GM23338 (cell line): ENCODE results near the gene CKB. TPM values are rescaled to one million over a fixed set of nuclear protein-coding genes. Genes with fewer than 3 reads are reported as not detected.

Source experiments
- ATAC-seq: fragments of 200-7000 bp; cut with Tn5 transposase; 3 replicates; pipeline ENCODE4 v1.9.1; 2020
- DNase-seq: peaks from one replicate; pipeline ENCODE4 v3.0.0-alpha.2; 2015; ENCODE audit warnings: low spot score
- H2AFZ ChIP-seq: fragments of 200-600 bp; sonication (generic); 2 replicates; pipeline ENCODE4 v1.8.0; 2016; ENCODE audit warnings: antibody characterized with exemption, mild to moderate bottlenecking, moderate library complexity
- H3F3A ChIP-seq: fragments of 200-600 bp; sonication (generic); replicated peaks from 2 replicates; pipeline ENCODE4 v1.8.0; 2017; ENCODE audit warnings: antibody characterized with exemption, mixed run types, low read depth
- H3K27ac ChIP-seq: fragments of 200-600 bp; sonication (generic); 2 replicates; pipeline ENCODE4 v1.6.1; 2016; ENCODE audit warnings: low read depth
- H3K27me3 ChIP-seq: fragments of 200-600 bp; sonication (generic); 2 replicates; pipeline ENCODE4 v1.8.0; 2016; ENCODE audit warnings: mild to moderate bottlenecking, mixed run types, moderate library complexity; ENCODE audit not compliant: insufficient read depth
- H3K36me3 ChIP-seq: fragments of 200-600 bp; sonication (generic); 2 replicates; pipeline ENCODE4 v1.8.0; 2016; ENCODE audit warnings: mild to moderate bottlenecking; ENCODE audit not compliant: insufficient read depth
- H3K4me1 ChIP-seq: fragments of 200-600 bp; sonication (generic); 2 replicates; pipeline ENCODE4 v1.8.0; 2016; ENCODE audit warnings: mild to moderate bottlenecking, moderate library complexity; ENCODE audit not compliant: insufficient read depth
- H3K4me2 ChIP-seq: fragments of 200-600 bp; sonication (generic); 2 replicates; pipeline ENCODE4 v1.7.1; 2017; ENCODE audit warnings: mixed run types
- H3K4me3 ChIP-seq: fragments of 200-600 bp; sonication (generic); 2 replicates; pipeline ENCODE4 v1.6.1; 2016; ENCODE audit warnings: mixed run types
- H3K79me2 ChIP-seq: fragments of 200-600 bp; sonication (generic); replicated peaks from 2 replicates; pipeline ENCODE4 v1.8.0; 2017; ENCODE audit warnings: mild to moderate bottlenecking; ENCODE audit not compliant: insufficient read depth
- H3K9me2 ChIP-seq: fragments of 200-600 bp; sonication (generic); 2 replicates; pipeline ENCODE4 v1.8.0; 2017; ENCODE audit not compliant: insufficient read depth
- H4K20me1 ChIP-seq: fragments of 200-600 bp; sonication (generic); replicated peaks from 2 replicates; pipeline ENCODE4 v1.8.0; 2017; ENCODE audit warnings: mild to moderate bottlenecking; ENCODE audit not compliant: insufficient read depth
- H3K27ac Mint-ChIP-seq: 2 replicates; pipeline ENCODE4 v1.8.0; 2020; ENCODE audit warnings: inconsistent platforms, mild to moderate bottlenecking, moderate library complexity, mixed read lengths
- H3K27me3 Mint-ChIP-seq: 3 replicates; pipeline ENCODE4 v1.8.0; 2022; ENCODE audit warnings: low read depth, mild to moderate bottlenecking, moderate library complexity, mixed read lengths, inconsistent platforms; ENCODE audit not compliant: insufficient read depth, poor library complexity
- H3K36me3 Mint-ChIP-seq: 3 replicates; pipeline ENCODE4 v1.8.0; 2021; ENCODE audit warnings: low read depth, mild to moderate bottlenecking, inconsistent platforms, moderate library complexity, mixed read lengths
- H3K4me1 Mint-ChIP-seq: 3 replicates; pipeline ENCODE4 v1.8.0; 2020; ENCODE audit warnings: mild to moderate bottlenecking, inconsistent platforms, mixed read lengths
- H3K4me3 Mint-ChIP-seq: 3 replicates; pipeline ENCODE4 v1.8.0; 2021; ENCODE audit warnings: moderate library complexity, mild to moderate bottlenecking, inconsistent platforms, mixed read lengths
- H3K9me3 Mint-ChIP-seq: 3 replicates; pipeline ENCODE4 v1.8.0; 2020; ENCODE audit warnings: moderate library complexity, mild to moderate bottlenecking, inconsistent platforms, mixed read lengths
- CREB1 ChIP-seq: fragments of 250-450 bp; sonication (Bioruptor Pico); IDR thresholded peaks from 2 replicates; pipeline ENCODE4 v1.5.0; 2020; ENCODE audit warnings: low read depth, mild to moderate bottlenecking, moderate library complexity
- CTCF ChIP-seq, 2 experiments: fragments of 200-600 bp in 1 of 2; sonication (generic) in 1 of 2; conservative IDR thresholded peaks; 2 replicates each; pipeline versions ENCODE4 v1.5.1 to v1.6.1; 2016 to 2017; ENCODE audit warnings: antibody characterized with exemption in 2 of 2, low read depth in 2 of 2, mild to moderate bottlenecking in 2 of 2, moderate library complexity in 1 of 2
- POLR2AphosphoS5 ChIP-seq: IDR thresholded peaks from 2 replicates; pipeline ENCODE4 v1.6.1; 2016; ENCODE audit warnings: antibody characterized with exemption, low read depth
- REST ChIP-seq: IDR thresholded peaks from one replicate; pipeline ENCODE4 v1.6.1; 2018; ENCODE audit warnings: antibody characterized with exemption; ENCODE audit not compliant: unreplicated experiment
- STAT1 ChIP-seq: IDR thresholded peaks from one replicate; pipeline ENCODE4 v1.6.1; 2016; ENCODE audit warnings: antibody characterized with exemption; ENCODE audit not compliant: unreplicated experiment
- ZNF331 ChIP-seq: fragments of 250-450 bp; sonication (Bioruptor Pico); IDR thresholded peaks from 2 replicates; pipeline ENCODE4 v1.5.0; 2020; ENCODE audit warnings: low read depth, mild to moderate bottlenecking, moderate library complexity
- polyA plus RNA-seq: library from polyadenylated mRNA; unstranded; fragments of >200 nt; fragmentation: Nextera tagmentation; extraction: Ambion mirVana; gene quantifications from 2 replicates; pipeline ENCODE4 v1.2.1, GENCODE V29; 2016
- total RNA-seq: library from RNA; depleted of rRNA; stranded (reverse); fragments of >200 nt; shearing (Covaris generic); gene quantifications from 2 replicates; pipeline ENCODE4 v1.2.3, GENCODE V29; 2014

CKB gene
- total and polyA plus RNA-seq, 2 experiments from 2014 or later: 604 to 852 TPM

GRCh38 chr14:103542605-103543088, 20.0 kb upstream of the CKB start:
- H3K36me3 ChIP-seq: no peaks in the 10 kb centered on the region
- peak; percentile 70 for ATAC-seq
- peak overlapping the region; percentile 73; the same call in 1 of the 2 replicates for H2AFZ ChIP-seq
- H3K4me2 ChIP-seq: peak overlapping the region; percentile 84
- H3K4me3 Mint-ChIP-seq: peak overlapping the region; percentile 29; the same call in 2 of the 3 replicates
- no peaks in the 10 kb centered on the region; the same call in 1 of the 2 replicates for H3K27me3 ChIP-seq
- peak overlapping the region; percentile 53 for H3K4me3 ChIP-seq
- DNase-seq: peak; percentile 94
- H3K27ac Mint-ChIP-seq: peak overlapping the region; percentile 80; the same call in 1 of the 2 replicates
- H3K9me3 Mint-ChIP-seq: no peaks in the 10 kb centered on the region
- 0 out of 2 replicates have a peak, but pooled peaks cover 3% of the 10 kb centered on the region for H3F3A ChIP-seq
- H3K4me1 ChIP-seq: peaks cover 18% of the 10 kb centered on the region
- no peaks in the 10 kb centered on the region for H3K9me2 ChIP-seq
- H3K79me2 ChIP-seq: no peaks in the 10 kb centered on the region
- peak overlapping the region; percentile 94 for H3K27ac ChIP-seq
- no peak for TF ChIP-seq STAT1
- TF ChIP-seq CREB1 (CRISPR knock-in tag): peak; percentile 81
- TF ChIP-seq REST: peak; percentile 5
- peak; percentile 65 for TF ChIP-seq POLR2AphosphoS5
- peaks cover 13% of the 10 kb centered on the region for H3K27me3 Mint-ChIP-seq
- H4K20me1 ChIP-seq: no peaks in the 10 kb centered on the region
- peaks cover 12% of the 10 kb centered on the region; the same call in 2 of the 3 replicates for H3K4me1 Mint-ChIP-seq
- H3K36me3 Mint-ChIP-seq: no peaks in the 10 kb centered on the region

GRCh38 chr14:103541709-103542604, 19.3 kb upstream of the CKB start:
- Mint-ChIP-seq H3K27ac (no peak overlapping the region), H3K9me3 (no peaks in the 10 kb centered on the region), H3K27me3 (peaks cover 13% of the 10 kb centered on the region), H3K4me1 (peaks cover 12% of the 10 kb centered on the region; the same call in 2 of the 3 replicates), H3K4me3 (peak overlapping the region; percentile 19; the same call in 1 of the 3 replicates), H3K36me3 (no peaks in the 10 kb centered on the region)
- no peaks in the 10 kb centered on the region; the same call in 1 of the 2 replicates for H3K27me3 ChIP-seq
- no peaks in the 10 kb centered on the region for H3K9me2 ChIP-seq
- H3K36me3 ChIP-seq: no peaks in the 10 kb centered on the region
- peak overlapping the region; percentile 94 for H3K27ac ChIP-seq
- no peak for DNase-seq
- H3K79me2 ChIP-seq: no peaks in the 10 kb centered on the region
- H3K4me3 ChIP-seq: peak overlapping the region; percentile 53
- H3F3A ChIP-seq: 0 out of 2 replicates have a peak, but pooled peaks cover 3% of the 10 kb centered on the region
- H3K4me2 ChIP-seq: peak overlapping the region; percentile 84
- peak overlapping the region; percentile 73; the same call in 1 of the 2 replicates for H2AFZ ChIP-seq
- ATAC-seq: peak; percentile 45
- peaks cover 18% of the 10 kb centered on the region for H3K4me1 ChIP-seq
- H4K20me1 ChIP-seq: no peaks in the 10 kb centered on the region; the same call in 1 of the 2 replicates
- no peak for TF ChIP-seq POLR2AphosphoS5
- no peak for TF ChIP-seq ZNF331 (CRISPR knock-in tag)
- TF ChIP-seq CTCF (conservative IDR thresholded peaks at IDR 0.05; ENCODE audit: low read depth in 2 of 2): peak; percentile 11 to 21; a peak in 2 of 4 replicates
